ENCODE results near the gene CLEC4F. TPM values are rescaled to one million over a fixed set of nuclear protein-coding genes. Genes with fewer than 3 reads are reported as not detected.

Gene CLEC4F
- total and polyA plus RNA-seq, 2 of the 13 experiments (the other 11 are each of a cell fraction or from before 2014, with no cell fraction given) = 0.12 to 0.13 TPM

DNA sequence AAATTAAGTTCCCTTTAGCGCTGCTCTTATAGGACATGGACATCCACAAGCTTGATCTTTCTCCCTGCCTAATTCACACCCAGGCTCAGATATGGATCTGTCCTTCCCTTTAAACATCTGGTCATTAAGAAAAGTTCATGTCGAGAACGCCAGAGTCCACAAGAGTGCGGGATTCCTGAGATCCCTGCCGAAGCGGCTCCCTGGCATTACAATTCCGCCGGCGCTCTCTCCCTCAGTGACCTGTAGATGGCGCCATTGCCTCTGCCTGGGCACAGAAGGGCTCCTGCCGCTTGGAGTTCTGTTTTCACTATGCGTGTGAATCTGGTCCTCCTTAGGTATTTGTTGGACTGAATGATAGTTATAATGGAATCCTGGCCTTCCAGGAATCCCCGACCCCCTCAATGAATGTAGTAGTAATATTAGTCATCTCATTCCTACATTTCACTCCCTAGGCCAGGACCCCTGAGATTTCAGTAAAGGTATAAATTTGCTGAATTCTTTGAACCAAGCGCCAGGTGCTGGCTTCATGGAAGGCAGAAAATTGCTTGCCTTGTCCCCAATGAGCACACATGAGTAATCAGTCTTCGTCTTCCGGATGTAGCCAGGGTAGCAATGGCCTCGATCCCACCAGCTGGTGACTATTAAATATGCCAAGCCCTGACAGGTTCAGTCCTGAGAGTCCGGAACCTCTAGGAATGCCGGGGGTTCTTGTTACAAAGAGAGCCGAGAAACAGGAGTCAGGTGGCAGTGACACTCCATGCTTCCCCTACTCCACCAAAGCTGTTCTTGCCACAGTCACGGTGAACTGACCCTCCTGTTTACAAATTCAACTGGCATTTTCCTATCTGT, 41.6 kb upstream of the CLEC4F start (continued):
- no peak for TF ChIP-seq ZNF318 (CRISPR knock-in tag; IDR thresholded peaks at IDR 0.05)
- TF ChIP-seq FOSL2 (CRISPR knock-in tag; IDR thresholded peaks at IDR 0.05) = peak; percentile 25; the same call in 1 of the 2 replicates
- TF ChIP-seq ZNF501 (CRISPR knock-in tag; IDR thresholded peaks at IDR 0.05) = 0 out of 2 replicates have a peak, but pooled peaks have one; percentile 50
- TF ChIP-seq IKZF5 (CRISPR knock-in tag; IDR thresholded peaks at IDR 0.05) = peak; percentile 59; the same call in 1 of the 2 replicates
- TF ChIP-seq, protein P1, sequence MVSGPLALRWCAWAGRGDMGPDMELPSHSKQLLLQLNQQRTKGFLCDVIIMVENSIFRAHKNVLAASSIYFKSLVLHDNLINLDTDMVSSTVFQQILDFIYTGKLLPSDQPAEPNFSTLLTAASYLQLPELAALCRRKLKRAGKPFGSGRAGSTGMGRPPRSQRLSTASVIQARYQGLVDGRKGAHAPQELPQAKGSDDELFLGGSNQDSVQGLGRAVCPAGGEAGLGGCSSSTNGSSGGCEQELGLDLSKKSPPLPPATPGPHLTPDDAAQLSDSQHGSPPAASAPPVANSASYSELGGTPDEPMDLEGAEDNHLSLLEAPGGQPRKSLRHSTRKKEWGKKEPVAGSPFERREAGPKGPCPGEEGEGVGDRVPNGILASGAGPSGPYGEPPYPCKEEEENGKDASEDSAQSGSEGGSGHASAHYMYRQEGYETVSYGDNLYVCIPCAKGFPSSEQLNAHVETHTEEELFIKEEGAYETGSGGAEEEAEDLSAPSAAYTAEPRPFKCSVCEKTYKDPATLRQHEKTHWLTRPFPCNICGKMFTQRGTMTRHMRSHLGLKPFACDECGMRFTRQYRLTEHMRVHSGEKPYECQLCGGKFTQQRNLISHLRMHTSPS (CRISPR knock-in tag; IDR thresholded peaks at IDR 0.05; ENCODE audit: low read depth) = no peak
- no peak for TF ChIP-seq RXRB (CRISPR knock-in tag; IDR thresholded peaks at IDR 0.05; ENCODE audit: borderline replicate concordance)
- TF ChIP-seq ZNF570 (CRISPR knock-in tag; IDR thresholded peaks at IDR 0.05; ENCODE audit: borderline replicate concordance) = no peak
- no peak for TF ChIP-seq PRMT3 (CRISPR knock-in tag; IDR thresholded peaks at IDR 0.05; ENCODE audit: borderline replicate concordance, low read depth)
- no peak for TF ChIP-seq EHMT2 (IDR thresholded peaks at IDR 0.05; ENCODE audit: borderline replicate concordance, low read depth, low read length)
- TF ChIP-seq FOXJ3 (CRISPR knock-in tag; IDR thresholded peaks at IDR 0.05; ENCODE audit: borderline replicate concordance) = peak; percentile 45; the same call in 1 of the 2 replicates
- TF ChIP-seq HOXA9 (CRISPR knock-in tag; IDR thresholded peaks at IDR 0.05; ENCODE audit: borderline replicate concordance) = no peak
- no peak for TF ChIP-seq MAZ (IDR thresholded peaks at IDR 0.05; ENCODE audit: borderline replicate concordance, low read depth, low read length)
- TF ChIP-seq MAZ (CRISPR knock-in tag; IDR thresholded peaks at IDR 0.05; ENCODE audit: low read depth) = peak; percentile 55
- TF ChIP-seq SIN3B (IDR thresholded peaks at IDR 0.05; ENCODE audit: low read length) = no peak
- TF ChIP-seq MIXL1 (CRISPR knock-in tag; IDR thresholded peaks at IDR 0.05) = 0 out of 2 replicates have a peak, but pooled peaks have one; percentile 24

All from HepG2 (cell line).